Thyroid gland (tissue), 4 donors: Measurements from ENCODE around the gene HLA-DRB5. TPM values are rescaled to one million over a fixed set of nuclear protein-coding genes. Genes with fewer than 3 reads are reported as not detected.
A peak's percentile ranks its signal among the peaks of the same experiment; 100 is the strongest.
"Not testable (repeated sequence)": the region's sequence is repeated elsewhere in the genome, so short reads cannot be mapped to it uniquely, and the experiment has no call there.

Experiments
- DNase-seq, 2 donors: peaks; one replicate each; pipeline ENCODE4 v3.0.0-alpha.2; 2019
- H3K27ac ChIP-seq, 3 donors: fragments of 200-600 bp; sonication (generic); 1 replicate in 2 of 3; 2 replicates in 1 of 3; pipeline ENCODE4 v1.5.1; 2016 to 2019; ENCODE audit warnings: mild to moderate bottlenecking in 1 of 3, moderate library complexity in 1 of 3
- H3K27me3 ChIP-seq: fragments of 200-600 bp; sonication (generic); one replicate; pipeline ENCODE4 v1.5.1; 2019
- H3K36me3 ChIP-seq, 2 donors: fragments of 200-600 bp; sonication (generic); one replicate each; pipeline ENCODE4 v1.5.1; 2016 to 2019
- H3K4me1 ChIP-seq, 2 donors: fragments of 200-600 bp; sonication (generic); one replicate each; pipeline ENCODE4 v1.5.1; 2017 to 2019
- H3K4me3 ChIP-seq, 3 donors: fragments of 200-600 bp; sonication (generic); replicated peaks in 1 of 3; 1 replicate in 2 of 3; 2 replicates in 1 of 3; pipeline ENCODE4 v1.5.1; 2016; ENCODE audit warnings: mild to moderate bottlenecking in 1 of 3
- H3K9me3 ChIP-seq: fragments of 200-600 bp; sonication (generic); one replicate; pipeline ENCODE4 v1.5.1; 2017
- CTCF ChIP-seq, 6 experiments: fragments of 200-600 bp in 3 of 6; fragments of 450-650 bp in 3 of 6; sonication (generic) in 3 of 6; IDR thresholded peaks; one replicate each; pipeline ENCODE4 v1.5.1; 2016 to 2019; ENCODE audit warnings: antibody characterized with exemption in 6 of 6, mild to moderate bottlenecking in 2 of 6, inconsistent platforms in 1 of 6, moderate library complexity in 1 of 6
- POLR2A ChIP-seq, 2 donors: fragments of 450-650 bp; IDR thresholded peaks; one replicate each; pipeline ENCODE4 v1.6.1; 2017; ENCODE audit warnings: antibody characterized with exemption in 2 of 2, mild to moderate bottlenecking in 2 of 2, moderate library complexity in 1 of 2
- WGBS, 2 donors: methylation state at CpG; one replicate each; pipeline ENCODE4 v1.1.5; 2017; 5-methylcytosine and 5-hydroxymethylcytosine counted together
- intact Hi-C: fragments of 100-400 bp; cut with DNase I; formaldehyde crosslinking; loops from one replicate; pipeline ENCODE4 v1.15.1; 2023
- total RNA-seq, 4 donors: library from RNA; depleted of rRNA; stranded (reverse); fragments of >200 nt; gene quantifications; one replicate each; pipeline ENCODE4 v1.2.3, GENCODE V29; 2016

HLA-DRB5 gene
- total RNA-seq, 4 donors from 2014 or later: 1.6 to 25.6 TPM; not detected in 2

GRCh38 chr6:32484614-32484998, 45.5 kb downstream of the HLA-DRB5 start:
- Histone ChIP-seq H3K36me3 (no peaks in the 10 kb centered on the region), H3K4me3 (no peak overlapping the region), H3K27me3 (no peaks in the 10 kb centered on the region), H3K9me3 (no peaks in the 10 kb centered on the region), H3K4me1 (no peaks in the 10 kb centered on the region), H3K27ac (no peak overlapping the region)
- DNase-seq: no peak
- intact Hi-C loops: no loop called here
- 66 to 82% methylated on average over 4 of the region's 4 CpGs for WGBS, 2 donors
- TF ChIP-seq CTCF (IDR thresholded peaks at IDR 0.05): no peak
- TF ChIP-seq POLR2A (IDR thresholded peaks at IDR 0.05): no peak

- H3K36me3 ChIP-seq: no peaks in the 10 kb centered on the region
- intact Hi-C loops: no loop called here
- H3K9me3 ChIP-seq: no peaks in the 10 kb centered on the region
- no peaks in the 10 kb centered on the region for H3K4me1 ChIP-seq
- no peak overlapping the region for H3K27ac ChIP-seq
- DNase-seq: no peak
- H3K4me3 ChIP-seq: no peak overlapping the region
- no peaks in the 10 kb centered on the region for H3K27me3 ChIP-seq
- 62 to 65% methylated on average over 22 to 25 of the region's 26 CpGs for WGBS, 2 donors
- TF ChIP-seq POLR2A (IDR thresholded peaks at IDR 0.05) (no peak), CTCF (IDR thresholded peaks at IDR 0.05) (no peak)
These were observed 46.0 kb downstream of the HLA-DRB5 start for GRCh38 chr6:32483968-32484613.

- Histone ChIP-seq H3K9me3 (no peaks in the 10 kb centered on the region), H3K27me3 (no peaks in the 10 kb centered on the region), H3K36me3 (no peaks in the 10 kb centered on the region), H3K27ac (no peak overlapping the region), H3K4me1 (no peaks in the 10 kb centered on the region), H3K4me3 (no peak overlapping the region)
- intact Hi-C loops: no loop called here
- TF ChIP-seq POLR2A (IDR thresholded peaks at IDR 0.05) (no peak), CTCF (IDR thresholded peaks at IDR 0.05) (no peak)
- 79 to 81% methylated on average over 13 of the region's 13 CpGs for WGBS, 2 donors
- DNase-seq: no peak
These were observed 54.5 kb downstream of the HLA-DRB5 start for GRCh38 chr6:32475392-32476206.

- WGBS, 2 donors: 40 to 43% methylated on average over 8 to 10 of the region's 10 CpGs
- peak overlapping the region in 1 of 3 donors; percentile 5 for H3K27ac ChIP-seq
- intact Hi-C loops, H3K36me3 ChIP-seq, H3K27me3 ChIP-seq, H3K9me3 ChIP-seq, H3K4me1 ChIP-seq, H3K4me3 ChIP-seq: not testable (repeated sequence)
- DNase-seq: peak in 1 of 2 donors; percentile 7
These were observed 56.4 kb downstream of the HLA-DRB5 start for GRCh38 chr6:32473376-32474348.

GRCh38 chr6:32472781-32473375, 57.2 kb downstream of the HLA-DRB5 start:
- H3K27me3 ChIP-seq: no peaks in the 10 kb centered on the region
- H3K4me1 ChIP-seq: no peaks in the 10 kb centered on the region
- no peak for DNase-seq
- H3K27ac ChIP-seq: no peak overlapping the region
- no peaks in the 10 kb centered on the region for H3K36me3 ChIP-seq
- H3K4me3 ChIP-seq: no peak overlapping the region
- TF ChIP-seq CTCF (IDR thresholded peaks at IDR 0.05): no peak
- no peak for TF ChIP-seq POLR2A (IDR thresholded peaks at IDR 0.05)
- WGBS, 2 donors: 78 to 82% methylated on average over 5 of the region's 5 CpGs
- intact Hi-C loops: no loop called here
- no peaks in the 10 kb centered on the region for H3K9me3 ChIP-seq

GRCh38 chr6:32467743-32468503, 62.2 kb downstream of the HLA-DRB5 start:
- not testable (repeated sequence) for DNase-seq
- 59 to 65% methylated on average over 5 of the region's 5 CpGs for WGBS, 2 donors

More at GRCh38 chr6:32467743-32468503, 62.2 kb downstream of the HLA-DRB5 start:
- H3K4me1 ChIP-seq, H3K27ac ChIP-seq, H3K9me3 ChIP-seq, H3K4me3 ChIP-seq, H3K27me3 ChIP-seq, H3K36me3 ChIP-seq, intact Hi-C loops: not testable (repeated sequence)
